Heart left ventricle (tissue), 13 donors: Measurements from ENCODE around the gene ARF4.

ENCODE experiments used
- POLR2A ChIP-seq, 2 donors: fragments of 450-650 bp; IDR thresholded peaks; one replicate each; pipeline ENCODE4 v1.6.1; 2017; ENCODE audit warnings: antibody characterized with exemption in 2 of 2, mild to moderate bottlenecking in 2 of 2, moderate library complexity in 2 of 2
- TF ChIP-seq, protein P1 (sequence below), 12 donors: fragments of 200-600 bp; sonication (generic) in 4 of 12; IDR thresholded peaks; one replicate each; pipeline versions ENCODE4 v1.5.0 to v1.8.0; 2018 to 2022; ENCODE audit warnings: antibody characterized with exemption in 12 of 12, mild to moderate bottlenecking in 5 of 12
- donor health status: ischemic (EF 13 %, LVEDD 7.1; RV severe dilation, severe dysfunction).
- donor health status: DM: no; HTN: yes; CAD: no.
- donor health status: DM: no; HTN: no; CAD: no.
- donor health status: ischemic (EF 25% LVEDD 6.9; RV normal size, moderate dysfunction).
- donor health status: ischemic (EF 25% LVEDD 5.7; RV mildly dilated, moderate dysfunction).
- donor health status: ischemic (EF 35%, LVEDD 5.7; RV mildly dilated, moderate dysfunction).
- donor health status: nonischemic (EF 11% LVEDD 7.7; RV severe dilation, severe dysfunction).
- donor health status: DM: yes; HTN: yes; CAD: no.
- donor health status: PGD.
- donor health status: ischemic (EF 29% LVEDD 5.4; RV normal size, mild dysfunction).
- donor health status: nonischemic (EF 23%, LVEDD 6.1; RV moderate dilation, normal function).

GRCh38 chr3:57616233-57616632 lies 19.1 kb upstream of the ARF4 start:
- no peak for TF ChIP-seq POLR2A (IDR thresholded peaks at IDR 0.05)
- TF ChIP-seq, protein P1, sequence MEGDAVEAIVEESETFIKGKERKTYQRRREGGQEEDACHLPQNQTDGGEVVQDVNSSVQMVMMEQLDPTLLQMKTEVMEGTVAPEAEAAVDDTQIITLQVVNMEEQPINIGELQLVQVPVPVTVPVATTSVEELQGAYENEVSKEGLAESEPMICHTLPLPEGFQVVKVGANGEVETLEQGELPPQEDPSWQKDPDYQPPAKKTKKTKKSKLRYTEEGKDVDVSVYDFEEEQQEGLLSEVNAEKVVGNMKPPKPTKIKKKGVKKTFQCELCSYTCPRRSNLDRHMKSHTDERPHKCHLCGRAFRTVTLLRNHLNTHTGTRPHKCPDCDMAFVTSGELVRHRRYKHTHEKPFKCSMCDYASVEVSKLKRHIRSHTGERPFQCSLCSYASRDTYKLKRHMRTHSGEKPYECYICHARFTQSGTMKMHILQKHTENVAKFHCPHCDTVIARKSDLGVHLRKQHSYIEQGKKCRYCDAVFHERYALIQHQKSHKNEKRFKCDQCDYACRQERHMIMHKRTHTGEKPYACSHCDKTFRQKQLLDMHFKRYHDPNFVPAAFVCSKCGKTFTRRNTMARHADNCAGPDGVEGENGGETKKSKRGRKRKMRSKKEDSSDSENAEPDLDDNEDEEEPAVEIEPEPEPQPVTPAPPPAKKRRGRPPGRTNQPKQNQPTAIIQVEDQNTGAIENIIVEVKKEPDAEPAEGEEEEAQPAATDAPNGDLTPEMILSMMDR (IDR thresholded peaks at IDR 0.05), result no peak
